Stimulated activated CD4-positive, alpha-beta T cell treated with anti-CD3 and anti-CD28 coated beads, Interleukin-1b, Interleukin-23, amount 100 ng/mL, for 48 hours (primary cell): ENCODE results near the gene FMNL2.

Experiments
- DNase-seq: peaks from one replicate; pipeline ENCODE4 v3.0.0-alpha.2; 2020

The FMNL2 gene

DNA sequence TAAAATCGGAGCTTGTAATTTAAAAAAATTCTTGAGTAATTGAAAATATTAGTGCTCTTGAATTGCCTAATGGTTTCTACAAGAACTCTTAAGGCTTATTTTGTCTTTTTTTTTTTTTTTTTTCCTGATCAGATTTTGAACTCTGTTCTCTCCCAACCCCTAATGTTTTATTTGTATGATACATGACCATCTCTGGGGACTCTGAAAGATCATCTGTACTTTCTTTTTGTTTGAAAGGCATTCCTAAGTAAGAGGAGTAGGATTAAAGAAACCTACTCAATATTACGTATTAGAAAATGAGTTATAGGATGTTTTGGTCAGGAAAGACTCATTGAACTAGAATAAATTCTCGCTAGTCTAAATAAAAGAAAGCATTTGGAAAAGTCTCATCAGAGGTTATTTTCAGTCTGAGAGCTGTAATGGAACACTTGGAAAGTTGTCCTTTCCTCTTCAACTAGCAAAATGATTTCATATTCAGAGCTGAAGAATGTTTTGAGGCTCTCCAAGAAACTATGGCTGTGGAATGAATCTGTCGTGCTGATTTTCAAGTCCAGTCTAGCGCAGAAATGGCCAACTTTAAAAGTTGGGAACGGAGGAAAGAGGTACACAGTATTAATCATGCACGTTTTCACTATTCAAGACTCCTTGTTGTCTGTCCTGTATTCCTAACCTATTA is 199.6 kb downstream of the FMNL2 start:
- DNase-seq, result no peak

GRCh38 chr2:152537081-152537651 is 202.2 kb downstream of the FMNL2 start:
- no peak for DNase-seq

DNA sequence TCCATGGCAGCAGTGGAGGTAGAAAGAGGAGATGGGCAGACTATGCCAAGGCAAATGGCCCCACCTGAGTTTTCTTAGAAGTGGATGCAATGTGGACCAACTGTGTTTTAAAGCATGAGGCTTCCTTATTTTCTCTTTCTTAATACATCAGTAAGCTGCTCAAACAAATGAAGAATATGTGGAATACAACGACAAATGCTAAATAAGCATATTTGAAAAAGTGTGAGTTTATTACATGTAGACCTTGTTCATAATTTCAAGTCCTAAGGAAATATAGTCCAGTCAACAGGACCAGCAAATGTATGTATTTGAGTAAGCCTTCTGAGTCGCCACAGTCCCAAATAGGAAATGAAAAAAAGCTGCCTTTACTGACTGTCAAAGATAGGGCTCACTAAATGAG is 204.4 kb downstream of the FMNL2 start:
- DNase-seq, result no peak

DNA sequence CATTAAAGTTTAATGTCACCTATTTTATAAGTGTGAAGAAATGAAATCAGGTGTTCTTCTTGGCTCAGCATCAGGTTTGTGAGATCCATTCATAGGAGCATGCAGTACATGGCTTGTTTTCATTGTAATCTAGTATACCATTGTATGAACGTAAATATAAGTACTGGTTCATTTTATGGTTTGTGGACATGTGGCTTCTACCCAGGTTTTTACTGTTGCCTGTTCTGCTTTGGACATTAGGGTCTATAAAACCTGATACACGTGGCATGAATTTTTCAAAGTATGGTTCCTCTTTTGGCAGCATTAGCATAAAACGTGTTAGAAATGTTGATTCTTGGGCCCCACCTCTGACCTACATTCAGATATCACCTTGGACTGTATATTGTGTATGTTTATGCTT is 206.7 kb downstream of the FMNL2 start:
- DNase-seq, result no peak

DNA sequence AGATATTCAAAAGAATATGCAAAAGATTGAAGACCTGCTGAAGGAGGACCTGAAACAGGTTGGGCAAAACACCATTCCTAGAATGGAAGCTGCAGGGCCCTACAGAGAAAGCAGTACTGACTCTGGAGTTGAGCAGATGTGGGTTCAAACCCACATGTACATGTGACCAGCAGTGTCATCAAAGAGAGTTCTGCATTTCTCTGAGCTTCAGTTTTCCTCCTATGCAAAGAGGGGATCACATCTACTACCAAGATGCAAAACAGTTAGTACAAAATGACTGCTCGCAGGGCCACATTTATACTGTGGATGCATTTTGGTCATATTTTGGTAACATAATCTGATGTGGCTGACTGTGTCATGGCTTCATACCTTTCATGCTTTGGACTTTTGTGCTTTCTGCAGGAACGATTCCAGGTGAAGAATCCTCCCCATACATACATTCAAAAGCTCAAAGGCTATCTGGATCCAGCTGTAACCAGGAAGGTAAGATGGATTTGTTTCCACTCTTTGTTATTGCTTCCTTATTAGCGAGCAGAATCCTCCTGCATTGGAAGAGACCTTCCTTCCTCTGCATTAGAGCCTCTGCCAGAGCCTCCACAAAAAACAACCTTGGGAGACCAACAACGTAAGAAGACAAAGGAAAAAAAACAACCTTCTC is 207.5 kb downstream of the FMNL2 start:
- no peak for DNase-seq

DNA sequence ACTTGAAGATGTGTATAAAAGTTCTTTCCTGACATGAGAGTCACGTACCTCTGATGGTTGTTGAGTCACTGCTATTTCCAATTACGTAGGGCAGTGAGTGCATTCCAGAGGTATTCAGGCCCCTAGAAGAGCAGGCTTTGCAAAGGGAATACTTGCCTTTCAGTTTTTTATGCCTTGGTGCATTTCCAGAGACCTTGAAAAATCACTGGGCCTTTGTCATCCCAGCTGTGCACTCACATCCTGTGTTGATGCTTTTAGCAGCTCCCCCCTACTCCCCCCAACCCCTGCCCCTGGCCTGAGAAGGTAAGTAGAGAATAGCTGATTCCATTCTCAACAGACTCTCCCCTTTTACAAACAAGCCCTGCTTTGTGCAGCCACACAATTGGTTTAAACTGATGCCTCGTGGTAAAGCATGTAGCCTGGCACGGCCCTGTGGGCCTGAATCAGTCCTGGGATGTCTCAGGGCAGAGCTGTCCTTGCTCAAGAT is 208.1 kb downstream of the FMNL2 start:
- no peak for DNase-seq

DNA sequence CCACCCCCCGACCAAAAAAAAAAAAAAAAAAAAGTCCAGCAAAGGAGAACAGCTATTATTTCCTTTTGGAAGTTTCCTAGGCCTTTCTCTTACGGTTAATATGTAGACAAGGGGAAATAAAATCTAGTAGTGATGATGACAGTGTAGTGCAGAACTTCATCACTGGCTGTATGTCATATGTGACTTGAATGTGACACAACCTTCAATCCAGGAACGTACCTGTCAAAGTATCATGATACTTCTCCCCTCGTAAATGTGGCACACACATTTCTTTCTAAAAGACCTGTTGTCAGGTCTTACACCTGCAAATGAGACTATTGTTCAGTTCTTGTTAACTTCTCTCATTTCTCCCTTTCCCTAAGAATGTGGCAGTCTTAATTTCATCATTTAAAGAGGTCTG is 208.7 kb downstream of the FMNL2 start:
- no peak for DNase-seq

DNA sequence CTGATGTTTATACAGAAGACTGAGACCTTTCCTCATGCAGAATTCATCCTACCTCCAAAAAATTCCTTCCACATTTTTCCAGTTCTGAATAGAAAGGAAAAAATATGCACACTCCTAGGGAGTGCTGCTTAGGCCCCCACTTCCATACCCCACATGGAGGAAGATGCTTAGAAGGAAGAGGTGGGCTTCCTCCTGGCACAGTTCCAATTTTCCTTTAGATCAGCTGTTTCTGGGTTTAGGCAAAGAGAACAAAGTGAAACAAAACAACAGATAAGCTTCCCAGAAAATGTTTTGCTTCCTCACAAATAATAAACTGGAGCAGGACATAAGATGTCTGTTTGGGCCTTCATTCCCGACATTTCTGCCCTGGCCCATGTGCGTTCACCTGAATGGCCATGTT is 209.7 kb downstream of the FMNL2 start:
- DNase-seq, result no peak

DNA sequence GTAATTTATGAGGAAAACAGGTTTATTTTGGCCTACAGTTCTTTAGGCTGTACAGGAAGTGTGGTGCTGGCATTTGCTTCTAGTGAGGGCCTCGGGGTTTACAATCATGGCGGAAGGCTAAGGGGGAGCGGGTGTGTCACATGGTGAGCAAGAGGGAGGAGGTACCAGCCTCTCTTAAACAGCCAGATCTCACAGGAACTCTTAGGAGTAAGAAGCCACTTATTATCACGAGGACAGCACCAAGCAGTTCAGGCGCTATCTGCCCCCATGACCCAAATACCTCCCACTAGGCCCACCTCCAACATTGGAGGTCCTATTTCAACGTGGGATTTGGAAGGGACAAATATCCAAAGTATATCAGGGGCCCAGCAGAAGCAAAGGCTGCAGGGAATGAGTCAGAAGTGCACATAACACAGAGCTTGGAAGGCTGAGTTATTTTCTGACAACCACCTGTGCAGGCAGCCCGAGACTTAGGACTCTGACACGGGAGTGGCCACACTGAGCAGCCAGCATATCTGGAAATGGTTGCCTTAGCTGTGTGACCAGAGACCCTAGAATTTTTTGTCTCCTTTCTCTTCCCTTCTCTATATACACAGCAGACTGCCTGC is 211.4 kb downstream of the FMNL2 start:
- DNase-seq, result no peak

GRCh38 chr2:152548111-152548875 is 213.3 kb downstream of the FMNL2 start:
- no peak for DNase-seq

DNA sequence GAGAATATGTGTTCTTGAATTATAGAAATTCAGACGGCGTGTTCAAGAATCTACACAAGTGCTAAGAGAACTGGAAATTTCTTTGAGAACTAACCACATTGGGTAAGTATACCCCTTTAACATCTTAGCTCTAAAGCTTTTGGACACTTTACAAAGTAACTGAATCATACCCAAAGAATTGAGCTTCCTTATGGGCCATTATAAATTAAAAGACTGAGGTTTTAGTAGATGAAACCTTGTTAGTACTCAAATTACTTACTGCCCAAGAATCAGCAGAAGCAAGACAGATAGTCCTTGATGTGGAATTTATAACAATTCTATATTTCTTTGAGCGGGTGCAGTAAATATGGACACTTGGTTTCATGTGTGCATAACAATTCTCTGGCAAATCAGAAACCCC is 214.0 kb downstream of the FMNL2 start:
- DNase-seq, result no peak

DNA sequence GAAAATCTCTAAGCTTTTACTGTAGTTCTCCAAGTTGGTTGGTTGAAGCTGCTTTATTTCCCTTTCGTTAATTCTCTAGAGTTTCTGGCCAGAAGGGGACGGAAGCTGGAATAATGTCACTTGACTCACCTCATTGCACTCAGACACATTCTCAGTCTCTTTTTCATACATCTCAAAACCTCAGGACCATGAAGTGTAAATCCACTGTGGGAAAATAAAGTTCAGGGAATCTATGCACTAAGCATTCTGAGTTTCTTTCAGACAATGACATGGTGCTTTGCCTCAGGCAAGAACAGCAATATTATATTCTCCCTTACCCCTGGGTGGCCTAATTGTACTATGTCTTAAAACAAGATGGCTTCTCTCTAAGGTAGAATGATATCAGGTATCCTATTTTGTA is 214.4 kb downstream of the FMNL2 start:
- DNase-seq, result no peak

GRCh38 chr2:152550386-152550785 is 215.4 kb downstream of the FMNL2 start:
- DNase-seq, result no peak

DNA sequence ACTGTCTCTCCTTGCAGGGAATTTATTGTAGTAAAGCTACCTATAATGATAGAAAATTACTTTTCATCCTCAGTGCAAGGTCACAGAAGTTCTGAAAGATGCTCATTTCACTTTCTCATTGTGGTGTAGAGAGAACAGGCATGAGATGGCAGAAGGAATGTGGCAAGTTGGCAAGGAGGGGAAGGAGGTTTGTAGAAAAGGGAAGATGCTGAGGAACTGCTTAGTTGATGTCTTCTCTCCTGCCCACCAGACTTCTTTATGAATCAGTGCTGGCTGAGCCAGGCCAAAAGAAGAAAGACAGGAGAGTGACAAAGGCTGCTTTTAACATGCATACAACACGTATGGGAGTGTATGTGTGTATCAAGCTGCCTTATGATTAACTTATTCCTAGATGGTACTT is 217.9 kb downstream of the FMNL2 start:
- no peak for DNase-seq

DNA sequence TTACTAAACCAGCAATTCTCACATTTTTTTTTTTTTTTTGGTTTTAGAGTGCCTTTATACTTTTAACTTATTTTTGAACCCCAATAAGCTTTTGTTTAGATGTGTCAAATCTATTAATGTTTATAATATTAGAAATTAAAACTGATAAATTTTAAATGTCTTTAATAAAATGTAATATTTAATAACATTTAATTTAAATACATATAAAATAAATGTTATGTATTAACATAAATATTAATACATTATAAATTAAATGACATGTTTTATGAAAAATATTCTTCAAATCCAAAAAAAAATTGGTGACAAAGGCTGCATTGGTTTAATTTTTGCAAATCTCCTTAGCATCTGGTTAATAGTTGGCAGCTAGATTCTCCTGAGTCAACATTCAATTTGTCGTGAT is 218.5 kb downstream of the FMNL2 start:
- no peak for DNase-seq

- no peak for DNase-seq
Observed at GRCh38 chr2:152555048-152555447, 220.1 kb downstream of the FMNL2 start.

DNA sequence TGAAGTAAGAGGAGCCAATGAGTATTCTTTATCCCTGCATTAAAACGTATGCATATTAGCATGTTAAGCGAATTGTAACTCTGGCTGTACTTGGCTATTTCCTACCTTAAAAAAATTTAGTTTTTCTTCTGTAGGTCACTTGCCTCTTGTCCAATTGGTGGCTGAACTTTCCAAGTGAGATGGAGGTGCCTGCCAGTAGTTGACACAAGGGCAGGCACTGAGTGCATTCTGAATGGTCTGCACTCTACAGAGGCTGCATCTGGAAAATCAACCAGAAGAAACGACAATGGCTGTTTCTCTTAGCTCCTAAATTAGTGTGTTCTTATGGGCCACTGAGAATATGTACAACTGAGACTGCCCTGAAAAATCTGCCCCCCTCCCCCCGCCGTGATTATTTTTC is 221.5 kb downstream of the FMNL2 start:
- no peak for DNase-seq

- no peak for DNase-seq
Observed at GRCh38 chr2:152557273-152557888, 222.4 kb downstream of the FMNL2 start.

- no peak for DNase-seq
Observed at GRCh38 chr2:152558158-152558984, 223.4 kb downstream of the FMNL2 start.

- DNase-seq, result no peak
Observed at GRCh38 chr2:152559008-152559407, 224.0 kb downstream of the FMNL2 start.

GRCh38 chr2:152560166-152560565 is 225.2 kb downstream of the FMNL2 start:
- DNase-seq, result no peak
